ENCODE data around the gene TARDBP.
A peak's percentile ranks its signal among the peaks of the same experiment; 100 is the strongest.
"Not testable (repeated sequence)": the region's sequence is repeated elsewhere in the genome, so short reads cannot be mapped to it uniquely, and the experiment has no call there.

Gene TARDBP

DNA sequence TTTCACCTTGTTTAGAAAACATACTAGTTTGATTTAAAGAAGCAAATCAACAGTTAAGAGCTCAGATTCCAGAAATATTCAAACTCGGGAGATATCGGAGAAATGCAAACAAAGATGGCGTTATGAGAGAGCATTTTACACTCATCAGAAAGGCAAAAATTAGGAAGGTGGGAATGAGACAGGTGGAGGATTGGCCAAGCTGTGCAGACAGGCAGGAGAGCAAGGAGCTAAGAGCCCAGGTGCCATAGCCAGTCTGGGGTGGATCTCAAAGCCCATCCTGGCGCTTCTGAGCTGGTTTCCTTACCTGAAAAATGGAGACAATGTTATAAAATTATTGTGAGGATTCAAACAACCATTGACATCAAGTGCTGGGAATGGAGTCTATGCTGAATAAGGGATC lies 19.6 kb upstream of the TARDBP start:
- no peak for DNase-seq (ENCODE audit: low read depth)

DNA sequence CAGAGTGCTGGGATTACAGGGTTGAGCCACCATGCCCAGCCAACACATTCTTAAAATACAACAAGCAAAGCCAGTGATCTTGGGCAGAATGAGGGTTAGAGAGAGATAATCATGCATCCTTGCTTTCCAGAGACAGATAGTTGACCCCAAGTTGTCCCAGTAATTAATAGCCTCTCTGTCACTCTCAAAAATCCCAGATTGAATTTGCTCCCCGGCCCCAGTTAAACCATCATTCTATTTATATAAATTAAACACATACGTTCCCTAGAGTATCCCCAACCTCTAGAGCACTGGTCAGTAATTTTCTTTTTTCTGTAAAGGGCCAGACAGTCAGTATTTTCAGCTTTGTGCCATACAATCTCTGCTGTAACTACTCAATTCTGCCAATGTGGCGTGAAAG lies 16.4 kb upstream of the TARDBP start:
- no peak for DNase-seq (ENCODE audit: low read depth)

DNA sequence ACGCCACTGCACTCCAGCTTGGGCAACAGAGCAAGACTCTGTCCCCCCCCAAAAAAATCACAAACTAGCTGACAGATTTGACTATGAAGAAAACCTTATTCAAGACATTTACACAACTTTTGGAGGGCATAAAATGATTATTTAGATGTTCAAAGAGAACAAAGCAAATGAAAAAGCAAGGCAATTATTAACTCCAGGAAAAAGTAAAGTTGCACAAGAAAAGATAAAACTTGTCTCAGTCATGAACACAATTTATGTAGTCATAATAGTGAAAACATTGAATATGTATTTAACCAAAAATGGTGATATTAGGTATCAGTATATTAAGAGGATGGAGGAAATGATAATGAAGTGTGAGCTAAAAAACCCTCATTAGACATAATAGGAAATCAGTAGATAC lies 11.9 kb upstream of the TARDBP start:
- no peak for DNase-seq (ENCODE audit: low read depth)

DNA sequence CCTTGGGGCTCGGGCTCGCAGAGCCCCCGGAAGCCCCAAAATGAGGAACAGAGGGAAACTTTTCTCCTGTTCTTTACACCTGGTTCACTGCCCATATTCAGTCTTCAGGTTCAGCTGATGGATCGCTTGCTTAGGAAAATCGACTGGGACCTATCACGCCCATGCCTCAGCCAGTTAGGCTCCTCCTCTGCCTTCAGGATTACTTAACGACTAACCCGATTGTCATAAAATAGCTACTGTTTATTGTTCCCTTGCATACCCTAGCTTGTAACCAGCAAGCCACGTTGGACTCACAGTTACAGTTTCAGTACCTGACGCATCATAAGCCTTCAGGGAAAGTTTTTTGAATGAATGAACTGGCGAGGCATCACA lies 692 bp downstream of the TARDBP start:
- DNase-seq (ENCODE audit: low read depth) = no peak

DNA sequence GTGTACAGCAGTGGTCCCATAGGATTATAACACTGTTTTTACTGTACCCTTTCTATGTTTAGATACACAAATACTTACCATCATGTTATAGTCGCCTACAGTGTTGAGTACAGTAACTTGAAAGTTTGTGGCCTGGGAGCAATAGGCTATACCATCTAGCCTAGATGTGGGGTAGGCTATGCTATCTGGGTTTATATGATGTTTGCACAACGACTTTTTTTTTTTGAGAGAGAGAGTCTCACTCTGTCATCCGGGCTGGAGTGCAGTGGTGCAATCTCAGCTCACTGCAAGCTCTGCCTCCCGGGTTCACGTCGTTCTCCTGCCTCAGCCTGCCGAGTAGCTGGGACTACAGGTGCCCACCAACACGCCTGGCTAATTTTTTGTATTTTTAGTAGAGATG lies 6.9 kb downstream of the TARDBP start:
- DNase-seq (ENCODE audit: low read depth) = not testable (repeated sequence)

DNA sequence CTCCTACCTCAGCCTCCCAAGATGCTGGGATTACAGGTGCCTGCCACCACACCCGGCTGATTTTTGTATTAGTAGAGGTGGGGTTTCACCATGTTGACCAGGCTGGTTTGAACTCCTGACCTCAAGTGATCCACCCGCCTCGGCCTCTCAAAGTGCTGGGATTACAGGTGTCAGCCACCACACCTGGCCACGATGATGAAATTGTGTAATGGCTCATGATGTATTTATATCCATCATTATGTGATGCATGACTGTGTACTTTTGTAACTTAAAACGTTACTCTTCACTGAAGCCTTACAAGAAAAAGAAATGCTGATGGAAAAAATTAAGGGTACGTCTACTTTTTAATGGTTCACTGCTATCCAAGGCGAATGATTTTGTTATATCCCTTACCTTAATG lies 7.5 kb downstream of the TARDBP start:
- no peak for DNase-seq (ENCODE audit: low read depth)

DNA sequence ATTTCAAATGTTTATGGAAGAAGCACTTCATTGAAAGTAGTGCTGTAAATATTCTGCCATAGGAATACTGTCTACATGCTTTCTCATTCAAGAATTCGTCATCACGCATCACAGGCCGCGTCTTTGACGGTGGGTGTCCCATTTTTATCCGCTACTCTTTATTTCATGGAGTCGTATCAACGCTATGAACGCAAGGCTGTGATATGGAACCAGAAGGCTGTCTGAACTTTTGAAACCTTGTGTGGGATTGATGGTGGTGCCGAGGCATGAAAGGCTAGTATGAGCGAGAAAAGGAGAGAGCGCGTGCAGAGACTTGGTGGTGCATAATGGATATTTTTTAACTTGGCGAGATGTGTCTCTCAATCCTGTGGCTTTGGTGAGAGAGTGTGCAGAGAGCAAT lies 10.7 kb downstream of the TARDBP start:
- no peak for DNase-seq (ENCODE audit: low read depth)

DNA sequence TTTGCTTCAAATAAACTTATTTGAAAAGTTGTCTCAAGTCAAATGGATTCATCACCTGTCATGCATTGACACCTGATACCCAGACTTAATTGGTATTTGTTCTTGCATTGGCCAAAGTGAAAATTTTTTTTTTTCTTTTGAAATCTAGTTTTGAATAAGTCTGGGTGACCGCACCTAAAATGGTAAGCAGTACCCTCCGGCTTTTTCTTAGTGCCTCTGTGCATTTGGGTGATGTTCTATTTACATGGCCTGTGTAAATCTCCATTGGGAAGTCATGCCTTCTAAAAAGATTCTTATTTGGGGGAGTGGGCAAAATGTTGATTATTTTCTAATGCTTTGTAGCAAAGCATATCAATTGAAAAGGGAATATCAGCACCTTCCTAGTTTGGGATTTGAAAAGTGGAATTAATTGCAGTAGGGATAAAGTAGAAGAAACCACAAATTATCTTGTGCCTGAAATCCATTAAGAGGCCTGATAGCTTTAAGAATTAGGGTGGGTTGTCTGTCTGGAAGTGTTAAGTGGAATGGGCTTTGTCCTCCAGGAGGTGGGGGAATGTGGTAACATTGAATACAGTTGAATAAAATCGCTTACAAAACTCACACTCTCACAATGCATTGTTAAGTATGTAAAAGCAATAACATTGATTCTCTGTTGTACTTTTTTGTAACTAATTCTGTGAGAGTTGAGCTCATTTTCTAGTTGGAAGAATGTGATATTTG lies 11.9 kb downstream of the TARDBP start:
- no peak for DNase-seq (ENCODE audit: low read depth)

DNA sequence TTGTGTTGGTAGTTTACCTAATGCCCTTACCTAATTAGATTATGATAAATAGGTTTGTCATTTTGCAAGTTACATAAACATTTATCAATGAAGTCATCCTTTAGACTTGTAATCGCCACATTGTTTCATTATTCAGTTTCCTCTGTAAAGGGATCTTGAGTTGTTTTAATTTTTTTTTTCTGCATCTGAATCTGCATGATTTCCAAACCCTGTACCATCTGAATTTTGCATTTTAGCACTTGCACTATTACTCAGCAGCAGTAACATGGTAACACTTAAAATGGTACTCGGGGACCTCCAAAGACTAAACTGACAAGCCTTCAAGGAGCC lies 12.4 kb downstream of the TARDBP start:
- DNase-seq (ENCODE audit: low read depth) = no peak

DNA sequence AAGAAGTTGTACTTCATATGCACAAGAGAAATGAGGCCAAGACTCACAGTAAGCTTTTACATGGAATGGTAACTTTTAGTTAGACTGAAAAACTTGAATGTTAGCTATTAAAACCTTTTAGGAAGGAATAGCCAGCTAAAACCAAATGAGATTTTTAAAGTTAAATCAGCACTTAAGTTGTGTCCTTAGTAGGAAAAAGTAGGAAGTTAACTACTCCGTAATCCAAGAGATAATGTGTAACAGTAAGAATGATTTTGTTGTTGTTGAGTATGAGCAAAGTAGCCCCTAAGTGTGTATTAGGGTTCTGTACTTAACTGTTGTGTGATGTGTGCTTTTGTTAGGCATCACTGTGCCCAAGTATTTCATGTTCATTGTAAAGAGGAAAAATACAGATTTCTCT lies 13.2 kb downstream of the TARDBP start:
- no peak for DNase-seq (ENCODE audit: low read depth)

DNA sequence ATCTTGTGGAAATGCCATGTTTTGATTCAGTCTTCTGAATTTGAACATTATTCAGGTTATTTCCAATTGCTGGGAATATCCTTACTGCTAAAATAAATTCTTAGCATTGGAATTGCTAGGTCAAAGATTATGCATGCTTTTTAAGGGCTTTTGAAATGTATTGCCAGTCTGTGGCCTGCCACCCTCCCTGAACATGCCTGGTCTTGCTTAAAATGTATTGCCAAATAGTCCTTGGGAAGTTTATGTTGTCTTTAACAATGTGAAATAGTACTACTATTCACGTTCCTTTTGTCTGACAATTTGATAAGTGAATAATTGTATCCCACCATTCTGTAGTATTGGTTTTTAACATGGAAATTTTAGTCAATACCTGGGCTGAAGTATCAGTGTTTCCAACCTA lies 13.6 kb downstream of the TARDBP start:
- no peak for DNase-seq (ENCODE audit: low read depth)

DNA sequence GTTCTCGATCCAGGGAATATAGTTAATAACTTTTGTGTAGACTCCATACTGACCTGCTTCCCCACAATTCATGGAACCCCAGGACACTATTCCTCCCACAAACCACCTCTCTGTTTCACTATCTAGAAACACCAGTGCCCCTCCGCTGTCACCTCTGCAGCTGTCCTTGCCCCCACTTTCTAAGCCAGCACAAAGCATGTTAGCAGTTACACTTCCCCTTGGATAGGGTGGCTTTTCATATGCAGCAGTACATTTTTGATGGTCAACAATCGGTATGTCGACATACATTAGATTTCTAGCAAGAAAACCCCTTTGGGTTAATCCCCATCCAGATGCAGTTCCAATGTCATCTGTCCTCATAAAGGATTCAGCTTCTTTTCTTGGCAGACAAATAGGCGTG lies 14.4 kb downstream of the TARDBP start:
- DNase-seq (ENCODE audit: low read depth) = no peak

DNA sequence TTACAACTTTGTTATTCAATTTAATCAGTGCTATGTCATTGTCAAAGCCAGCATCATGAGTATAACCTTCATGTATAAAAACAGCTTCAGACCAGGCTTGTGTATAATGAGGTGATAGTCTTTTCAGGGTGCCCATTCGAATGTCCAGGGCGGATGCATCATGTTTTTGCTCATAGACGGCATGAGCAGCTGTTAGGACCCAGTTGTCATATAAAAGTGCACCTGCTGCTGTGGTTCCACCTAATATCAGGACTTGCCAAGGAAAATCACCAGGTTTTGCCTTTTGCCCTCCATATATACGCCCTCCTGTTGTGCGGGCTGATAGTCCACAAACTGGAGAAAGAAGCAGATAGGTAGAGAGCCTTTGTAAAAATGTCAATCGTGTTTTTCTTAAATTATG lies 14.9 kb downstream of the TARDBP start:
- DNase-seq (ENCODE audit: low read depth) = no peak

DNA sequence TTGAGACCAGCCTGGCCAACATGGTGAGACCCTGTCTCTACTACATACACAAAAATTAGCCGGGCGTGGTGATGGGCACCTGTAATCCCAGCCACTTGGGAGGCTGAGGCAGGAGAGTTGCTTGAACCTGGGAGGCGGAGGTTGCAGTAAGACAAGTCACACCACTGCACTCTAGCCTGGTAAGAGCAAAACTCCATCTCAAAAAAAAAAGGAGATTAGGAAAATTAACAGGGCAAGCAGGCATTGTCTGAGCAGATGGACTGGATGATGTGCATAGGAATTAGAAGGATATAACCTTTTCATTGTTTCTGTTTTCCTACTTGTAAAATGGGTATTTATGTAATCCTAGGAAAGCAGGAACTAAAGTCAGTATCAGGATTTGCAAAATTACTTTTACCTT lies 15.6 kb downstream of the TARDBP start:
- DNase-seq (ENCODE audit: low read depth) = no peak

DNA sequence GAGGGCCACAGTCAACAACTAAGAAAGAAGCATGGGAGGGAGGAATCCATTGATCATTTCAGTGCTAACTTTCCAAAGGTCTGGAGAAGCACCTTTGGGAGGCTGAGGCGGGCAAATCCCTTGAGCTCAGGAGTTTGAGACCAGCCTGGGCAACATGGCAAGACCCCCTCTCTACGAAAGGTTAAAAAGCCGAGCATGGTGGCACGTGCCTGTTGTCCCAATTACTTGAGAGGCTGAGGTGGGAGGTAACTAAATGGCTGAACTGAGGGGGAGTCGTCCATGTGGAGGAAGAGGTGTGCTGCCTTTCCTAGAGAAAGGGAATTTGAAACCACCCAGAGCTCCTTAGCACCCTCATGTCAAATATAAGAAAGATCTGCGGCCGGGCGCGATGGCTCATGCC lies 18.4 kb downstream of the TARDBP start:
- no peak for DNase-seq (ENCODE audit: low read depth)

DNA sequence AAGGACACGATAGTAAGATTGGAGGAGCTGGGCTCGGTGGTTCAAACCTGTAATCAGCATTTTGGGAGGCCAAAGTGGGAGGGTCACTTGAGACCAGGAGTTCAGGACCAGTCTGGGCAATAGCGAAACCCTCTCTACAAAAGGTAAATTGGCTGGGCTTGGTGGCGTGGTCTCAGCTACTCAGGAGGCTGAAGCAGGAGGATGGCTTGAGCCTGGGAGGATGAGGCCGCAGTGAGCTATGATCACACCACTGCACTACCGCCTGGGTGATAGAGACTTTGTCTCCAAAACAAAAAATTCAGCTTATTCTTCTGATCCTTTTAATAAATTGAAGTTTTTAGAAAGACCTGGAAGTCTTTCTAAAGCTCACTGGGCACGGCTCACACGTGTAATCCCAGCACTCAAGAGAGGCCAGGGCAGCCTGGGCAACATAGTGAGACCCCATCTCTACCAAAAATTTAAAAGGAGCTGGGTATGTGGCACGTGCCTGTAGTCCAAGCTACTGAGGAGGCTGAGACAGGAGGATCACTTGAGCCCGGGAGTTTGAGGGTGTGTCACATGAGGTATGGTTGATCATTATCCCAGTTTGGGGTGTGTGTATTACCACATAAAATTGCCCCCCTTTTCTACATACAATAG lies 19.3 kb downstream of the TARDBP start:
- DNase-seq (ENCODE audit: low read depth) = no peak

DNA sequence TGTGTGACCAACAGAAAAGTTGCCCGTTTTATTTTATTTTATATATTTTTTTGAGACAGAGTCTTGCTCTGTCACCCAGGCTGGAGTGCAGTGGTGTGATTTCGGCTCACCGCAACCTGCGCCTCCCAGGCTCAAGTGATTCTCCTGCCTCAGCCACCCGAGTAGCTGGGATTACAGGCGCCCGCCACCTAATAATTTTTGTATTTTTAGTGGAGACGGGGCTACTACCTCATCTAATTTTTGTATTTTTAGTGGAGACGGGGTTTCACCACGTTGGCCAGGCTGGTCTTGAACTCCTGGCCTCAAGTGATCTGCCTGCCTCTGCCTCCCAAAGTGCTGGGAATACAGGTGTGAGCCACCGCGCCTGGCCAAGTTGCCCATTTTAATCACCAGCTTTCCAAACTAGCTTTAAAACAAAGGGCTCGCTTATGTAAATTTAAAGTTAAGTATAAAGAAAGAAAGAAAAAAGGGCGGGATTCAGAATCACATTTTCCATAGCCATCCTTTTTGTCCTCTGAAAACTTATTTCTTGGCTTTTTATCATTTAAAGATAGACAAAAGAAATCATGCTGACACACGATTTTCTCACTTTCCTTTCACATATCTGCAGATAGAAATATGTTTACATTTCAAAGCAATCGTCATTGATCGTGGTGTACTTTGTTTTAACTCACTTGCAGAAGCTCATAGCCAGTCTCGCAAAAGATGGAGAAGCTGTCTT lies 24.7 kb downstream of the TARDBP start:
- not testable (repeated sequence) for DNase-seq (ENCODE audit: low read depth)

DNA sequence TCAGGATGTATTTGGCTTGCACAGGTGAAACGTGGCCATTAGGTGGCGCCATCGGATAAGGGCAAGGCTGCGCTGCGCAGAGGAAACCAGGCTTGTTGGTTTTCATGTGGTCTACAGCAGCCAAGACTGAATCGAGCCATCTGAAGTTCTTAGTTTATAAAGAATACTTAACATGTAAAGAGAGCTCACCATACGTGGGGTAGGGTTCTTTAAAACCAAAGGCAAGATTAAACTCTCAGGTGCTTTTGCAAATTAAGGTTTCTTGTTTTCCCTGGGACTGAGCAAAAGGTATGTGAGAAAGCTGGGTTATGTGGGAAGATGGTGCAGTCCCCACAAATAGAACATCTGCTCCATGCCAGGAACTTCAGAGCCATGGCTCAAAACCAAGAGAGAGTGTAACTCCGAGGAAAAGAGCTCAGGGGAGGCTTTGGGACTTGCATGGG lies 25.3 kb downstream of the TARDBP start:
- peak; percentile 48 for DNase-seq (ENCODE audit: low read depth)

DNA sequence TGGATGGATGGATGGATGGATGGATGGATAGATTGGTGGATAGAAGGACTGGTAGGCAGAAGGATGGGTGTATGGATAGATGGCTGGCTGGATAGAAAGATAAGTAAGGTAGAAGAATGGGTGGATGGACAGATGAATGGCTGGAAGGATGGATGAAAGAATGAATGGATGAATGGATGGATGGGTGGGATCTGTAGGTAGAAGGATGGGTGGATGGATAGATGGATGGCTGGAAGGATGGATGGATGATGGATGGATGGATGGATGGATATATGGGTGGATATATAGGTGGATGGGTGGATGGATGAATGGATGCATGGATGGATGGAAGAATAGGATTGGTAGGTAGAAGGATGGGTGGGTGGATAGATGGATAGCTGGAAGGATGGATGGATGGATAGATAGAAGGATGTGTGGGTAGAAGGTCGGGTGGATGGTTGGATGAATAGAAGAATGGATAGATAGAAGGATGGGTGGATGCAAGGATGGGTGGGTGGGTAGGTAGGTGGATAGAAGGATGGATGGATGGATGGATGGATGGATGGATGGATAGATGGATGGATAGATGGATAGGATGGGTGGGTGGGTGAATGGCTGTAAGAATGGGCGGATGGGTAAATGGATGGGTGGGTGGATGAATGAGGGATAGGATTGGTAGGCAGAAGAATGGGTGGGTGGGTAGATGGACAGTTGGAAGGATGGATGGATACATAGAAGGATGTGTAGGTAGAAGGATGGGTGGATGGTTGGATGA lies 27.1 kb downstream of the TARDBP start:
- no peak for DNase-seq (ENCODE audit: low read depth)

DNA sequence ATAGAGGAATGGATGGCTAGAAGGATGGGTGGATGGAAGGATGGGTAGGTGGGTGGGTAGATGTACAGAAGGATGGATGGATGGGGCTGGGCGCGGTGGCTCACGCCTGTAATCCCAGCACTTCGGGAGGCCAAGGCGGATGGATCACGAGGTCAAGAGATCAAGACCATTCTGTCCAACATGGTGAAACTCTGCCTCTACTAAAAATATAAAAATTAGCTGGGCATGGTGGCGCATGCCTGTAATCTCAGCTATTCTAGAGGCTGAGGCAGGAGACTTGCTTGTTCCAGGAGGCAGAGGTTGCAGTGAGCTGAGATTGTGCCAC lies 27.6 kb downstream of the TARDBP start:
- not testable (repeated sequence) for DNase-seq (ENCODE audit: low read depth)

DNA sequence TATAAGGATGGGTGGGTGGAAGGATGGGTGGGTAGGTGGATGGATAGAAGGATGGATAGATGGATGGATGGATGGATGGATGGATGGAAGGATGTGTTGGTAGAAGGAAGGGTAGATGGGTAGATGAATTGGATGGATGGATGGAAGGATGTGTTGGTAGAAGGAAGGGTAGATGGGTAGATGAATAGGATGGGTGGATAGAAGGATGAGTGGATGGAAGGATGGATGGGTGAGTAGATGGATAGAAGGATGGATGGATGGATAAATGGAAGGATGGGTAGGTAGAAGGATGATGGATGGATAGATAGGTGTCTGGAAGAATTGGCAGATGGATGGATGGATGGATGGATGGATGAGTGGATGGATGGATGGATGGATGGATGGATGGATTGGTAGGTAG lies 28.6 kb downstream of the TARDBP start:
- DNase-seq (ENCODE audit: low read depth) = no peak

DNA sequence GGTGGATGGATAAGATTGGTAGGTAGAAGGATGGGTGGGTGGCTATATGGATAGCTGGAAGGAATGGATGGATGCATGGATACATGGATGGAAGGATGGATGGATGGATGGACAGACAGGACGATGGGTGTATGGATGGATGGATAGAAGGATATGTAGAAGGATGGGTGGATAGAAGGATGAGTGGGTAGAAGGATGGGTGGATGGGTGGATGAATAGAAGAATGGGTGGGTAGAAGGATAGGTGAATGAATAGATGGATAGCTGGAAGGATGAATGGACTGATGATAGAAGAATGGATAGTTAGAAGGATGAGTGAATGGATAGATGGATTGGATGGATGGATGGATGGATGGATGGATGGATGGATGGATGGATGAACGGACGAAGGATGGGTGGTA lies 29.6 kb downstream of the TARDBP start:
- no peak for DNase-seq (ENCODE audit: low read depth)
